ENCODE results near the gene SEBOX. TPM values are rescaled to one million over a fixed set of nuclear protein-coding genes. Genes with fewer than 3 reads are reported as not detected.

Gene SEBOX
- total RNA-seq, 4 donors from 2014 or later, result not detected

GRCh38 chr17:28407130-28407973 is 42.4 kb upstream of the SEBOX start:
- intact Hi-C loops (cut with DNase I; ENCODE audit: low total_unique reads) (no loop called here), in situ Hi-C loops (cut with MboI; ENCODE audit: low sequenced_read_pairs in 4 of 4) (loop anchor here in 1 of 4 donors (25.0 kb wide), 2 partner anchors 105 to 170 kb away; partner anchors contain the start of gene FOXN1)
- no peaks in the 10 kb centered on the region for H3K27me3 ChIP-seq
- DNase-seq (no peak), ATAC-seq (no peak)
- H3K36me3 ChIP-seq, result no peaks in the 10 kb centered on the region
- peaks cover 8 to 15% of the 10 kb centered on the region in 2 donors for H3K4me1 ChIP-seq
- no peak for TF ChIP-seq POLR2A (IDR thresholded peaks at IDR 0.05)
- TF ChIP-seq, protein P1, sequence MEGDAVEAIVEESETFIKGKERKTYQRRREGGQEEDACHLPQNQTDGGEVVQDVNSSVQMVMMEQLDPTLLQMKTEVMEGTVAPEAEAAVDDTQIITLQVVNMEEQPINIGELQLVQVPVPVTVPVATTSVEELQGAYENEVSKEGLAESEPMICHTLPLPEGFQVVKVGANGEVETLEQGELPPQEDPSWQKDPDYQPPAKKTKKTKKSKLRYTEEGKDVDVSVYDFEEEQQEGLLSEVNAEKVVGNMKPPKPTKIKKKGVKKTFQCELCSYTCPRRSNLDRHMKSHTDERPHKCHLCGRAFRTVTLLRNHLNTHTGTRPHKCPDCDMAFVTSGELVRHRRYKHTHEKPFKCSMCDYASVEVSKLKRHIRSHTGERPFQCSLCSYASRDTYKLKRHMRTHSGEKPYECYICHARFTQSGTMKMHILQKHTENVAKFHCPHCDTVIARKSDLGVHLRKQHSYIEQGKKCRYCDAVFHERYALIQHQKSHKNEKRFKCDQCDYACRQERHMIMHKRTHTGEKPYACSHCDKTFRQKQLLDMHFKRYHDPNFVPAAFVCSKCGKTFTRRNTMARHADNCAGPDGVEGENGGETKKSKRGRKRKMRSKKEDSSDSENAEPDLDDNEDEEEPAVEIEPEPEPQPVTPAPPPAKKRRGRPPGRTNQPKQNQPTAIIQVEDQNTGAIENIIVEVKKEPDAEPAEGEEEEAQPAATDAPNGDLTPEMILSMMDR (IDR thresholded peaks at IDR 0.05 in 4 of 5, conservative IDR thresholded peaks at IDR 0.05 in 1 of 5), result no peak
- H3K9me3 ChIP-seq, result no peaks in the 10 kb centered on the region
- no peak overlapping the region for H3K27ac ChIP-seq
- no peak overlapping the region for H3K4me3 ChIP-seq

DNA sequence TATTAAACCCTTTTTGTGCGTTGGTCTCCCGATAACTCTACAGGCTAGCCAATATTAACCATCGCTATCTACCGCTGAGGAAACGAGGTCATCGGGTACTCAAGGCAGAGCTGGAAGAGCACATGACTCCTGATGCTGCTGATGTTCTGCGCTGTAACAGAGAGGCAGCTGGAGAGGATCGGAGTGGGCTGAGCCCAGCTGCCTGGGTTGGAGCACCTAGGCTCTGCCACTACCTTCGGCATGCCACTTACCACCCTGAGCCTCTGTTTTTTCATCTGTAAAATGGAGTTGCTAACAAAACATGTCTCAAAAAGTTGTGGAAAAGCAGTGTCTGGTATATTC is 41.4 kb upstream of the SEBOX start:
- H3K36me3 ChIP-seq, result peaks cover 0 to 7% of the 10 kb centered on the region in 2 donors
- in situ Hi-C loops (cut with MboI; ENCODE audit: low sequenced_read_pairs in 4 of 4) (loop anchor here in 1 of 4 donors (25.0 kb wide), 2 partner anchors 106 to 169 kb away; partner anchors contain the start of gene FOXN1), intact Hi-C loops (cut with DNase I; ENCODE audit: low total_unique reads) (no loop called here)
- H3K27me3 ChIP-seq, result no peaks in the 10 kb centered on the region
- no peak overlapping the region for H3K27ac ChIP-seq
- TF ChIP-seq, protein P1 (IDR thresholded peaks at IDR 0.05 in 4 of 5, conservative IDR thresholded peaks at IDR 0.05 in 1 of 5), result no peak
- no peak for TF ChIP-seq POLR2A (IDR thresholded peaks at IDR 0.05)
- H3K4me3 ChIP-seq, result peak overlapping the region; percentile 65 to 87 (median 84)
- H3K4me1 ChIP-seq, result peaks cover 8 to 15% of the 10 kb centered on the region in 2 donors
- no peaks in the 10 kb centered on the region for H3K9me3 ChIP-seq
- no peak for DNase-seq
- peak in 1 of 2 donors; percentile 30 for ATAC-seq

- DNase-seq (no peak), ATAC-seq (peak; percentile 64 to 75)
- in situ Hi-C loops (cut with MboI; ENCODE audit: low sequenced_read_pairs in 4 of 4) (loop anchor here in 1 of 4 donors (25.0 kb wide), 2 partner anchors 106 to 169 kb away; partner anchors contain the start of gene FOXN1), intact Hi-C loops (cut with DNase I; ENCODE audit: low total_unique reads) (no loop called here)
- TF ChIP-seq, protein P1 (IDR thresholded peaks at IDR 0.05 in 4 of 5, conservative IDR thresholded peaks at IDR 0.05 in 1 of 5), result no peak
- TF ChIP-seq POLR2A (IDR thresholded peaks at IDR 0.05), result no peak
- peaks cover 0 to 12% of the 10 kb centered on the region in 2 donors for H3K36me3 ChIP-seq
- H3K27ac ChIP-seq, result peak within 1 kb of the TSS in 1 of 4 donors; percentile 29
- peak within 1 kb of the TSS; percentile 65 to 87 (median 84) for H3K4me3 ChIP-seq
- no peaks in the 10 kb centered on the region for H3K9me3 ChIP-seq
- H3K4me1 ChIP-seq, result peaks cover 8 to 15% of the 10 kb centered on the region in 2 donors
- H3K27me3 ChIP-seq, result no peaks in the 10 kb centered on the region
Measured at GRCh38 chr17:28405632-28406472, 40.9 kb upstream of the SEBOX start, which contains the start of gene SLC46A1. TSS of gene SLC46A1 (minus strand) at chr17:28406212. CDS start at chr17:28406114, 98 bp downstream.

DNA sequence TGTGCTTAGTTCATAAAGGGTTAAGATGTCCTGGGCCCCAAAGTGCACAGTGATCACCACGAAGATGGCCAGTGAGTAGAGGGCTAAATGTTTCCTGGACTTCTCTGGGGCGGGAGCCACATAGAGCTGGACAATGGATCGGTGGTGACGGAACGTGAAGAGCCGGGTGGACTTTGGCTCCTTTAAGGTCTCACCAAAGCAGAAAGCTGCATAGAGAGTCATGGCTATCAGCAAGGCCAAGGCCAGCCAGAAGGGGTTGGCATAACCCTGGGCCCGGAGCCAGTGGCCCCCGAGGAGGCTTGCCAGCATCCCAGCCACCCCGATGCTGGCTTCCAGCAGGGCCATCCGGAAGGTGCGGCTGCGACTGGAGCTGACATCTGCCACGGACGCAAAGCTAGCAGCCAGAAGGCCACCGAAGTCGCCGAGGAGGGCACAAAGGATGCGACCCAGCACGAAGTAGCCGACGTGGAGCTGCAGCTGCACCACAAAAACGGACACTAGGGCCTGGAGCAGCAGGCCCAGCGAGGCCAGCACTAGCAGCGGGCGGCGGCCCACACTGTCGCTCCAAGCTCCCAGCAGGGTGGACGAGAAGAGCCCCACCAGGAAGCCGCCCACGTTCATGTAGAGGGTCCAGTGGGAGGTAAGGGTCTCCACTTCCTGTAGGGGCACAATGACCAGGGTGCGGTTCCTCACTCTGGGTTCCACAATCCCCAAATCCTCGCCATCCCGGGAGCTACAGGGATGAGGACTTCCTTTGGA is 40.0 kb upstream of the SEBOX start:
- Histone ChIP-seq H3K27ac (no peak overlapping the region), H3K36me3 (peaks cover 0 to 18% of the 10 kb centered on the region in 2 donors), H3K4me3 (peak overlapping the region; percentile 65 to 87 (median 84)), H3K27me3 (no peaks in the 10 kb centered on the region), H3K9me3 (no peaks in the 10 kb centered on the region), H3K4me1 (peaks cover 8 to 15% of the 10 kb centered on the region in 2 donors)
- in situ Hi-C loops (cut with MboI; ENCODE audit: low sequenced_read_pairs in 4 of 4) (loop anchor here in 1 of 4 donors (25.0 kb wide), 2 partner anchors 107 to 168 kb away; partner anchors contain the start of gene FOXN1), intact Hi-C loops (cut with DNase I; ENCODE audit: low total_unique reads) (no loop called here)
- no peak for TF ChIP-seq POLR2A (IDR thresholded peaks at IDR 0.05)
- TF ChIP-seq, protein P1 (IDR thresholded peaks at IDR 0.05 in 4 of 5, conservative IDR thresholded peaks at IDR 0.05 in 1 of 5), result no peak
- no peak for ATAC-seq
- no peak for DNase-seq

Data from gastrocnemius medialis (tissue), 4 donors.